NCI-H2081 (cell line): ENCODE results near the gene MRPS24.

ENCODE experiments used
- DNase-seq, 2 experiments: peaks; one replicate each; lab custom pipeline; 2025; lab: John Stamatoyannopoulos, UW

Gene MRPS24

DNA sequence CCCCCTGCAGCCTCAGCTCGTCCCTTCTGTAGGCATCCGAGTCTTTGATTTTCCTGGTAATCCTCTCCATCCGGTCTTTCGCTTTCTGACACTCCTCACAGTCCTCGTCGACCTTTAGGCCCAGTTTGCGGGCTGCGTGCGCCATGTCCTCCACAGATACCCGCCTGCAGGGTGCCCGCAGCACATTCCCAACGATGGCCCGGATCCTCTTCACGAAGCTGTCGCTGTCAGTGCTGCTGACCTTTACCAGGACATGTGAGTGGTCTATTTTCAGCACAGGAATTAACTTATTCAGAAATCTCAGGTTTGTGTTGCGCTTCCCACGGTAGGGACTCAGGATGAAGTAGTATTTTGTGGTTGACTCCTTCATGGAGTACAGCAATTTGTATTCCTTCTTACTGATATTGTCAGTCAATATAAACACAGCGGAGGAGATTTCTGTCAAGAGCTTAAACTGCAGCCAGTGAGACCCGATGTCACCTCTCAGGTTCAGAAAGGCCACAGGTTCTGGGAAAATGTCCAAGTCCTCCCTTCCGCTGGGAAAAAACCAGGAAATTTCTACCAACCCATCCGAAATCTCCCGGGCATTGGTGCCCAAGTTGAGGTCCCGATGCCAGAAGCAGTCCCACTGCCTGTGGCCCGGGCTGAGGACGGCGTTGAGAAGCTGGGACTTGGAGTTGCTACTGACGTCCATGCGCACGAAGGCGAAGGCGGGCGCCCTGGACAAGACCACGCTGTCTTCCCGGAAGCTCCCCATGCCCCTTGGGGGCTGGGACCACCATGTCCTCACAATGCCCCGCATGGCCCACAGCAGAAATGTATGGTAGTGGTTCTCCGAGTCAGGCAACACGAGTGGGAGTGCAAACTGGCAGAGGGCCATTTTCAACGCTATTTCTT, 8.9 kb upstream of the MRPS24 start:
- no peak for DNase-seq

DNA sequence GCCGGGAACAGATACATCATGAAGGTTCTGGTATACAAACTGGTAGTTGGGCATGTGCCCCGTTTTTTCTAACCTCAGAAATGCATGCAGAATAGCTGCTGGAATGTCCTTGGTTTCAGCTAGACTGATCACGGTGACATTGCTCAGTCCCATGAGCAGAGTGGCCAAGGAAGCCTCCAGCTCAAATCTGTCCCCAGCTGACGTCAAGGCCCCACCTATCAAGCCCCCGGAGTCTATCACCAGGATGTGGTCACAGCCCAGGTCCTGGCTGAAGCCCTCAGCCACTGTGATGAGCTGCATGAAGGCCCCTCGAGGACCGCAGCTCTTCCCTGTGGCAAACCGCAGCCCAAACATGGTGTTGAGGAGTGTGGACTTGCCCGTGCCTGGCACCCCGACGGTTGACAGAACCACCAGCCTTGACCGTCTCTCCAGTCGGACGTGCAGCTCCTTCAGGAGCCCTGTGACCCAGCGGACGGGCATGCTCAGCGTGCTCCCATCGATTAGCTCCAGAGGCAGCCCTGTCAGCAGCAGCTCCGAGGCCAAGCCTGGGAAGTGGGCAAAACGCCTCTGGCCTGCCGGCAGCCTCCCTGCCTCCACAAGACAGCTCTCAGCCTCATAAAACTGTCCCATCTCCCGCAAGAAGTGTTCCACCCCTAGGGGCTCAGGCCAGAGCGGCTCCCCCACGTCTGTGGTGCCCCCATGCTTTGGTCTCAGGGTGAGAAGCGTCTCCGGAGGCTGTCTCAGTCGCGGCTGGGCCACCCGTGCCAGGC, 7.8 kb upstream of the MRPS24 start:
- DNase-seq, result no peak

DNA sequence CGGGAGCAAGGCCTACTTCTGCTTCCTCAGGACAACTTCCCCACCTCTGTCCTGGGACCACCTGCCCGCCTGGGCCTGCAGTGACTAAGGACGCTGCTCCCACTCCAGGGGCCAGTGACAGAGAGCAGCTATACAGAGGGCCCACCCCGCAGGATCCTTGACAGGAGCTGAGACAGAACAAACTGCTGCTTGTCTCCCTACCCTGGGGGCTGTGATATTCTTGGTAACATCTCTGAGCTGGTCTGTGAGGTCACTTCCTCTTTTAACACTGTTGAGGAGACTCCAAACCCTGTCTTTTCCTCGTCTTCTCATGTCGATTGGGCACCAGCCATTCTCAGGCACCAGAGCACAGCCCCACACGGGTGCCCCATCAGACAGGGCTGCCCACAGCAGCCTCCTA, 6.9 kb upstream of the MRPS24 start:
- no peak for DNase-seq

DNA sequence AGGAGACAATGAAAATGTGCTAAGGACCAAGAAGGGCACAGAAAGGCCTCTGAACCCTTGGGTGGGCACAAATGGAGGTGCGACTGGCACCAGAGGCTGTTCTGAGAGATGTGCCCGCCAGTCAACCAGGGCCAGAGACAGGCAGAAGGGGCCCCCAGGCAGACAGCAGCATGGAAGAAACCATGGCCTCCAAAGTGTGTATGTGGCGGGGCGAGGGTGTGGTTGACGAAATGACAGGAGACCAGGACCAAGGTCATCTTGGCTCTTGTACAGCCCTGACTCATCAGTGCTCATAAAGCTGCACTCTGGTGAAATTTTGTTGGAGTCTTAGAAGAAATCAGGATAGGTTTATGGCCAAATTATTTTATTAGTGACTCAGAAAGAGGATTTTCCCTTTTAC, 4.0 kb upstream of the MRPS24 start:
- DNase-seq, result no peak

DNA sequence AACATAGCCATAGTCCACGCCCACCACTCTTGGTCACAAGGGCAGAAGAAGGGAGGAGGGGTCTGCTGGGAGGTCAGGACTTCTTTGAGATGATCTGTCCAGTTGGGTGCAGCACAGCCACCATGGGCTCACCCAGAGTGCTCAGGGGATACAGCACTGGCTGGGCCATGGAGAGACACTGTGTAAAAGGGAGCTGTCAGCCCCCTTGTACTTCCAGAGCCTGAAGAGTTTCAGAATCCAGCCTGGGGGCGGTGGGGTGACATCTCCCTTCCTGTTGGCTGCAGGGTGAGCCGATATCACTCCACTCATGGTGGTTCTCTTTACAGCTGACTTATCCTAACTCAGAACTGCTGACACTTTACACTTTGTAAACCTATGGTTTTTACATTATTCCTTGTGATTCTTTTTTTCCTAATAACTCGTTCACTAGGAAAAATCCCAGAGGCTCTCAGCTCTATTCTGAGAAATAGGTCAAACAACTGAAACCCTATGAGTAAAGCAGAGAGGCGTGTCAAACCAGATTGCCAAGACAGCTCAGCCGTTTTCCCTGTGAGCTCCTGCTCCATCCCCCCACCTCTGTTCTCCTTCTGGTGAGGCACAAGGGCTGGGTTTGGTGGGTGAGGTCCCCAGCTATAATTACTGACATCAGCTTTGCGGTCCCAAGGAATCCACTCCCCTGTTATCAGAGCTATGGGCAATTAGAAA, 3.2 kb upstream of the MRPS24 start:
- DNase-seq, result no peak

DNA sequence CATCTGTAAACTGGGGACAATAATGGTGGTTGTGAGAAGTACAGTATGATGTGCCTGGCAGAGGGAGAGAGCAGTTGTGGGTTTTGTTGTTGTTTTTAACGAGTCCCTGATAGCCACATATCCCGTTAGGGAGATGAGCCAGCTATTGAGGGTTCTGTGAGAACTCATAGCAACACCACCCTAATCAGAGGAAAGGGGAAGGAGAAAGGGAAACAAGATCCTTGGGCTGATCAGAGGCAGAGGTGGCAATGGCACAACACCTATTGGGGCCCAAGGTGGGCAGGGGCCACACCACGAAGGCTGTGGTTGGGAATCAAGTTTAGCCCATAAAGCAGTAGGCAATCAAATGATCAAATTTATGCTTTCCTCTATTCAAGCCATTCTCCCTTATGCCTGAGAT, 1.7 kb upstream of the MRPS24 start:
- DNase-seq, result no peak

DNA sequence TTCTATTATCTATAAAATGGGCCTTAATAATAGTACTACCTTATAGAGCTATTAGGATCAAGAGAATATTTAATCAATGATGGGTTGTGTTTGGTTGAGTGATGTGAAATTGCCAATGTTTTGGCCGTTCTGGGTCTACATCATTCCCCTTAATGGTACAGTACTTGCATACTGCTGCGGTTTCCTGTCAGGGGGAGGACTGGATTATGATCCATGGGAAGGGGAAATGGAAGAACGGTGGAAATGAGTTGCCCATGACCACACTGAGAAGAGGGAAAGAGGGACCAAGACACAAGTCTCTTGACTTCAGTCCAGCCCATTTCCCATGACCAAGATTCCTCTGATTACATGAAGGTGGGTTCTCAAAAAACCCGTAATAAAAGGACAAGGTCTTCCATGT, 999 bp upstream of the MRPS24 start:
- no peak for DNase-seq

DNA sequence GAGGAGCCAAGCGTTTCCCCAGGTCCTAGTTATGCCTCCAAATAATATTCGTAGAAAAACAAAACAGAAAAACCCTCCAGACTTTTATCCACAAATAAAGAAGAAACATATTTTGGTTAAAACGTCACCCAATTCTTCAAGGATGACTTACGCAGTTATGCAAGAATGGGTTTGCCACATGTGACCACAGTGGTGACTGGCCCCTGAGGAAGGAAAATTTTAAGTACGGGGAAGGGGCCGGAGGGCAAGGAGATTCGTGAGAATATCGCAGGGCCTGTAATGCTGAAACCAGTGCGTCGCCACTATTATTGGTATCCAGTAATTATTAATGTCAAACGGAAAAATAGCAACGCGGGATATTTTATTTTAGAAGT, 537 bp upstream of the MRPS24 start:
- no peak for DNase-seq

DNA sequence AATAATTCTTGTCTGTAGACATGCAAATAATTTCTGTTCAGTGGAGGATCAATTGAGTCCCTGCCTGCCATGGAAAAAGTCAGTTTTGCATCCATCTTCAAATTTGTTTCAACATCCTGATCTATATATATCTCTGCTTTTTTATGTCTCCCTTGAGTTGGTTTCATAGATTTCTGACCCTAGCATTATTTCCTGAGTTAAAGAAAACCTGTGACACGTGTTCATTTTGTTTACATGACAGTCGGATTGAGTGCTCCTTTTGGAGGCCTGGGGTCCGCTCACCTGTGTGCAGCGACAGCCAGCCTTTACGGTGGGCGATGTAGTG, 674 bp downstream of the MRPS24 start:
- DNase-seq, result no peak

DNA sequence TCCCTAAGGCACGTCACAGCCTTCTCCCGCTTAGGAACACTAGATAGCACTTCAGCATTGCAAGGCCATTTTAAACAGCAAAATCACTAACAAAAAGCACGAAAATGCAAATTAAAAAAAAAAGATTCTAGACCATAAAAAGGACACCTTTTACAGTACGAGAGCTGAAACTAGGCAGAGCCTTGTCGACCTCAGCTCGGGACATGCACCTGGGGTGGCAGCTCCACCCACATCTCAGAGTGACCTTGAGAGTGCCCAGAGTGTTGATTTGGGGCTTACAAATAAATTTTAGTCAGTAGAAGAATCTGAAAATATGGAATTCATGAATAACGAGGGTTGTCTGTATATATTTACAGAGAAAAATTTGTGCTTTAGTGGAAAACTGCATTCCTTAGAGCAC, 1.1 kb downstream of the MRPS24 start:
- no peak for DNase-seq

DNA sequence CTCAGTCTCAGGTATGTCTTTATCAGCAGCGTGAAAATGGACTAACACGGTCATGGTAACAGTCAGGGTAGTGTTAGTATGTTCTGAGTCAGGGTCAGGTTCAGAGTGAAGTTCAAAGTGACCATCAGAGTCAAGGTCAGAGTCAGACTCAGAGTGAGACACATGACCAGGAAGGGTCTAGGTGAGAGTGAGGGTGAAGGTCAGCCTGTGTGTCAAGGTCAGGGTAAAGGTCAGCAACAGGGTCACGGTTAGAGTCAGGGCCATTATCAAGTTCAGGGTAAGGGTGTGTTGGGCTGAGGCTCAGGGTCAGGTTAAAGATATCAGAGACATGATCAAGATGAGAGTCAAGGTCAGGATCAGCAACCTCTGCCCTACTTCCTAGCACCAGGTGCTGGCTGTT, 4.0 kb downstream of the MRPS24 start:
- no peak for DNase-seq

DNA sequence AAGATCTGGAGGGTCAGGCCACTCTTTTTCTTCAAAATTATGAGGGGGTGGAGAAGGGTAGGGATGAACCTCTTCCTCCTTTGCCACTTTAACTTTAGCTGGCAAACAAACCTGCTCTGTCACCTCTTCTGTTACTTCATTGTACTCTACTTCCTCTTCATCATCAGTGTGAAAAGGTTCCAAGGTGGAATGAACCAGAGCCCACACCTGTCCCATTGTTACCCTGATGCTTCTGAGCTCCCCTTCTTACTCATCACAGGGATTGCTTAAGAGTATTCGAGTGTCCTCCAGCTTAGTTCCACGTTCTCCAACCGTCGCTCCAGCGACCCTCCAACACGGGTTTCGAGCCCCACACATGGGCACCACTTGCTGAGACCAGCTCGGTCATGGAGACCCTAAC, 5.2 kb downstream of the MRPS24 start:
- DNase-seq, result no peak

DNA sequence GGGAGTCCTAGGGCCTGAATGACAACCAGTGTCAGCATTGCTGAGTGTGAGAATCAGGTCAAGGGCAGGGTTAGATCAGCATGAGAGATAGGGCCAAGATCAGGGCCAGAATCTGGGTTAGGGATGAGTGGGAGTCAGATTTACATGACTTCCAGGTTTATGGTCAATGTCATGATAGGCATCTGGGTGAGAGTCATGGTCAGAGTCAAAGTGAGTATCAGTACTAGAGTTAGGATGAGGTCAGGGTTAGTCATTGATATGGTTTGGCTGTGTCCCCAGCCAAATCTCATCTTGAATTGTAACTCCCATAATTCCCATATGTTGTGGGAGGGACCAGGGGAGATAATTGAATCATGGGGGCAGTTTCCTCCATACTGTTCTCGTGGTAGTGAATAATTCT, 12.3 kb downstream of the MRPS24 start:
- no peak for DNase-seq

DNA sequence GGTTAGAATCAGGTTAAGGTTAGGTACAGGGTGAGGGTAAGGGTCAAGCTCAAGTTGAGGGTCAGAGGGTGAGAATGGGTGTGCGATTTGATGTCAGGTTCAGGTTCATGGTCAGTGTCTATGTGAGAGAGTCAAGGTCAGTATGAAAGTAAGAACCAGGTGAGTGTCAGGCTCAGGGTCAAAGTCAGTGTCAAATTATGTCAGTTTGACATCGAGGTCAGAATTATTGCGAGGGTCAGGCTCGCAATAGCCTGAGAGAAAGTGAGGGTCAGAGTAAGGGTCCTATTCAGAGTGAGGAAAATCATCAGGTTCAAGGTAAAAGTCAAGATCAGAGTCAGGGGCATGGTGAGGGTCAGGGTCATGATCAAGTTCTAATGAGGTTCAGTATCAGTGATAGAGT, 13.0 kb downstream of the MRPS24 start:
- no peak for DNase-seq

DNA sequence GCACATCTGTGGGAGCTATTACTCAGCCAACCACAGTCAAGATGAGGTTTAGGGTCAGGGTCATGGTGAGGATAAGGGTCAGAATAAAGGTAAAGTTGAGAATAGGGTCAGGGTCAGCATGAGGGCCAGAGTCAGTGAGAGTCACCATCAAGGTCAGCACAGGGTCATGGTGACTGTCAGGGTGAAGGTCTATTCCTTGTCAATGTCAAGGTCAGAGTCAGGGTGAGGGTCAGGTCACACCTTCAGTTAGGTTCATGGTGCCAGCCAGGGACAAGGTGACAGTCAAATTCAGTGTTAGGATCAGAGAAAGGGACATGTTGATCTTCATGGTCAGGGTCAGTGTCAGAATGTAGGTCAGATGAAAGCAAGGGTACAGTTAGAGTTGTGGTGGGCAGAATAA, 14.1 kb downstream of the MRPS24 start:
- DNase-seq, result no peak

DNA sequence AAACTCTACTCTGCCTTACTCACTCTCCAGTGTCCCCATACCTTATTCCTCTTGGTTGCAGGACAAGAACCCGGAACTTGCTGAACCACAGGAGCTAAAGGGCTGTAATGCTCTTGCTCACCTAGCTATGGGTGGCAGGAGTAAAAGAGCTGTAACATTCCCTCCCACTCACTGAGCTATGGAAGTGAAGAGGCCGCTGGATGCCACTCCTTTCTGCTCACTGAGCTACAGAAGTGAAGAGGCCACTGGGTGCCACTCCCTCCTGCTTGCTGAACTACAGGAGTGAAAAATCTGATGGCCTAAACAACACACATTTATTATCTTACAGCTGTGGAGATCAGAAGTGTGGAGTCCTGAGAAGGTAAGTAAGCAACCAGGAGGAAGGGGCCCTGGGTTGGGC, 17.5 kb downstream of the MRPS24 start:
- no peak for DNase-seq

DNA sequence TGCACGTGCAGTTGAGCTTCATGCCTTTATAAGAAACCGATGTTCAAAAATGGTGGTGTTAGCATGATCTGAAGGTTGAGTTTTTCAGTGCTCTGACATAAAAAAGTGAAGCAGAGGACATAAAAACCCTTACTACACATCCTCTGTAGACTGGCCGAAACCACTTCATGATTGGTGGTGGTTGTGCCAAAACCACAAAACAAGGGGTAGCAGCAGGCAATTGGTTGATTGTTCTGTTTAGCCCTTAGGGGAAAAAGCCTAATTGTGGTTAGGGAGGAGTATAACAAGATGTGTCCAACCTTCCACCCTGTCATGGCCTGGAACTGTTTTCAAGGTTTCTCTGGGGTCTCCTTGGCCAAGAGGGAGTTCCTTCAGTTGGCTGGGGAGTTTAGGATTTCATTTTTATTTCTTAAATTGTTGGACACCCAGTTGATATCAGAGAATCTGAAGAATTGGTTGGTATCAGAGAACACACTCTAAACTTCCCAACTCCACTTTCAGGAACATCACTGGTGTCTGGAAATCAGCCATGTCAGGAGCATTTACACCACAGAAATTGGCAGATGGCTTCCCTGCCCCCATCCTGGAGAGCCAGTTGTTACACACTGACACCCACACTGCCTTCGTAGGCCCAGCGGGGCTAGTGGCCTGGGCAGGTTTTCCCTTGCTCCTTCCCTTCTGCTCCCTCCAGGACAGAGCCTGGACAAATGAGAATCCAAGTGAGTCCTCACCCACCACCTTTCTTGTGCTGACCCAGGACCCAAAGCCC, 18.8 kb downstream of the MRPS24 start:
- no peak for DNase-seq

DNA sequence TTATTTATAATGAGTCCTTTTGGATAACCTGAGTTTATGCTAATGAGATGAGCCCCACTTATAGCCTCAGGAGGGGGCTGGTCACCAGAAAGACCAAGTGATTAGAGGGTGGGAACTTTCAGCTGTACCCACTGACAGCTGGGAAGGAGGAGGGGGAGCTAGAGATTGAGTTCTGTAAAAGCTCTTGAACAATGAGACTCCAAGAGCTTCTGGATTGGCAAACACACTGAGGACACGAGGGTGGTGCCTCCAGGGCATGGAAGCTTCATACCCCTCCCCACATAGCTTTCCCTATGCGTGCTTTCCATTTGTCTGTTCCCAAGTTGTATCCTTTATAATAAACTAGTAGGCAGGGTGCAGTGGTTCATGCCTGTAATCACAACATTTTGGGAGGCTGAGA, 20.3 kb downstream of the MRPS24 start:
- no peak for DNase-seq

DNA sequence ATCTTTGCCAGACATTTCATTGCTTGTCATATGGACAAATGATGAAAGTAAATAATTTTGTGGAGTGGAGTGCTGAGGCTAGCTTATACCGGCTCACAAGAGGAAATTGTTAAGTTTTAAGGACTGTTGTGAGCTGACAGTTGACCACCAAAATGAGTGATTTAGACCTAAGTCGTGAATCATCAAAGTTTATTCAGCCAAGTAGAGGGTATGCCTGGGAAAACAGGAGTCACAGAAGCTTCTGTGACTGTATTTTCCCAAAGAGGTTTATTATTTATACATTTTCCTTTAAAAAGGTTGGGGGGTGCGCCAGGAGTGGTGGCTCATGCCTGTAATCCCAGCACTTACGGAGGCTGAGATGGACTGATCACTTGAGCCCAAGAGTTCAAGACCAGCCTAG, 21.8 kb downstream of the MRPS24 start:
- no peak for DNase-seq

DNA sequence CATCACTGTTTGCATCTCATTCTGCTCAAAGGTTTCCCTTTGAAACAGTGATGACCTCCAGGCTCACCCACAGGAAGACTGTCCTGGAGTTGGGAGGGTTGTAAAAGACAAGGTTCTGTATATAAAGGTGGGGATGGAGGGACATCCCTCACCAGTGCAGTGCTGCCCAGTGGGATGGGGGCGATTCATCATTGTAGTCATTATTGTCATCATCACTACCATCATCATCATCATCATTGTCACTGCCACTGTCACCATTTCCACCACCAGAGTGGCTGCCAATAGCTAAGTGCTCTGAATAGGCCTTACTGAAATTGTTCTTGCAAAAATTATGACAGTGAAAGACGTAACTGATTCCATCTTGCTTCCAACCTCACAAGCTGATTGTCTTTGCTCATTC, 24.7 kb downstream of the MRPS24 start:
- DNase-seq, result no peak

DNA sequence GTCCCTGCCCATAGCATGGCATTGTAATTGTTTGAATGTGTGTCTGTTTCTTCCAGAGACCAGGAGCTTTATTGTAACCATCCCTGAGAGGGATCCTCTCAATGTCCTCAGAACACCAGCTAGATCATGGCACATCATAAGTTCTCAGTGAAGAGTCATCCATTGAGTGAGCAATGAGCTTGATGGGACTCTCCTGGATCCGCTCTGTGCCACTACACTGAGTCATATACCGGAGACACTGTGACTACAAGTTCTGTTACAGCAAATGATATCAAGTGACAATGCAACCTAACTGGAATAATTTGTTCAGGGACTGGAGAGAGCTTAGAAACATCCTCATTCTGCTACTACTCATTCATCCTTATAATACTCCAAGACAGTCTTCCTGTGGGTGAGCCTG, 25.1 kb downstream of the MRPS24 start:
- no peak for DNase-seq

DNA sequence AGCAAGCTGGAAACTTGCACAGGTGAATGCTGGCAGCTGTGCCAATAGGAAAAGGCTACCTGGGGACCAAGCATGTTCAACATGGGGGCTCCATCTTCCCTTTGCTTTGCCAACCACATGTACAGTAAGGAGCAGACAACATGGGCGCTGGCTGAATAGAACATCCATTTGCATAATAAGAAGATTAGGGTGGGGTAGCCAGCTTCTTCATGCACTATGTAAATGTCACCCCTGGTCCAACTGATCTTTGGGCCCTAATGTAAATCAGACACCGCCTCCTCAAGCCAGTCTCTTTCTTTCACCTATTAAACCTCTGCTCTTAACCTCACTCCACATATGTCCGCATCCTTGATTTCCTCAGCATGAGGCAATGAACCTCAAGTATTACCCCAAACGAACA, 26.0 kb downstream of the MRPS24 start:
- no peak for DNase-seq
